GM19240 (cell line): ENCODE data around the gene HS6ST3.
"Not testable (repeated sequence)": the region's sequence is repeated elsewhere in the genome, so short reads cannot be mapped to it uniquely, and the experiment has no call there.

Experiments
- DNase-seq: peaks from one replicate; pipeline ENCODE4 v3.0.0; 2011; ENCODE audit warnings: low spot score; ENCODE audit not compliant: insufficient read length

The HS6ST3 gene

DNA sequence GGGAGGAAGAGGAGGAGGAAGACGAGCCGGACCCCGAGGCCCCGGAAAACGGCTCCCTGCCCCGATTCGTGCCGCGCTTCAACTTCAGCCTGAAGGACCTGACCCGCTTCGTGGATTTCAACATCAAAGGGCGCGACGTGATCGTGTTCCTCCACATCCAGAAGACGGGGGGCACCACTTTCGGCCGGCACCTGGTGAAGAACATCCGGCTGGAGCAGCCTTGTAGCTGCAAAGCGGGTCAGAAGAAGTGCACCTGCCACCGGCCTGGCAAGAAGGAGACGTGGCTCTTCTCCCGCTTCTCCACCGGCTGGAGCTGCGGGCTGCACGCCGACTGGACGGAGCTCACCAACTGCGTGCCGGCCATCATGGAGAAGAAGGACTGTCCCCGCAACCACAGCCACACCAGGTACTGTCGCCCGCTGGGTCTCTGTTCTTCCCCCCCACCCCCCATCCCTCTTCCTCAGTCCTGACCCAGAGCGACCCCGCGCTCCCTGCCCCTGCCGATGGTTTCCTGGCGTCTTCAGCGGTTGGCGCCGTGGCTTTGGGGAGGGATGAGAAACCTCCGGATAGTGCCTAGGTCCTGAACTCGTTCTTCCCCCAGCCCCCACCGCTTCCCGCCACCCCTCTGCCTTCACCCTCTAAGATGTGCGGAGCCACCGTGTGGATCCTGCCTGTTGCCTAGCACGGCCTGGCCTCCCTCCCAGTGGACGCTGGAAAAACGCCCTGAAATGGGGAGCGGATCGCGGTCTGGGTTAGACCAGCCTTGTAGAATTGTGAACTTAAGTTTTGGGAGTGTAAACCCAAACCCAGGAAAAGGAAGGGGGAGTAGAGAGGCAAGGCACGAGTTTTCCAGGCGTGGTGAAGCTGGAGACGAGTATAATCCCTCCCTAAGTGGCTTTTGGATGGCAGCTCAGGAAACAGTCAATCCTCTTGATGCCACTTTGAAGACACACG is 1.5 kb downstream of the HS6ST3 start:
- DNase-seq = no peak

DNA sequence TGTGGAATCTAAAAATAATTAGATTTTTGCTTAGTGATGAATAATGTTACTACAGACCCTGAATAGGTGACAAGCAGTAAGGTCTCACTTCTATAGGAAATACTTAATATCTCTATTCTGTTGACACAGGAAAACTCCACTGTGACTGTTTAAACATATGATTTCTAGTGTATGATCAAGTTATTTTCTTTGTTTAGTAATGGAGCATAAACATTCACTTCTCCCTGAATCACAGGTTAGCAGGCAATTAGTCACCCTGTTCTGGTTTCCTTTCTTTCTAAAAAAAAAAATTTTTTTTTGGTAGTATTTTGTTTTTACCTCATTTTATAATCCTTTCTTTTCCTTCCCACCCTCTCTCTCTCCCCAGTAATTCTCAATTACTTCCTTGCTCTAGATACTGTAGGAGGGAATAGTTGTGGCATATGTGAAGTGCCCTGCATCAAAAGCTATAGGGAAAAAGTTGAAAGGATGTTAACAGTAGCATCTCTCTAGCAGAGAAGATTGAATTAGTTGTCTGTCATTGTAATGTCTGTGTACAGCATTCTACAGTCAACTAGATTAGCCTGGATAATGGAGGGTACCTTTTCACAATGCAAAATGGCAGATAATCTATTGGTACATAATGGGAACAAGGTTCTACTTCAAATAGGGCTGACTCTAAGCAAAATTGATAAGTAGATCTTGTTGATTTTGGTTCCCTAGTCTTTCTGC is 3.5 kb downstream of the HS6ST3 start:
- DNase-seq = no peak

DNA sequence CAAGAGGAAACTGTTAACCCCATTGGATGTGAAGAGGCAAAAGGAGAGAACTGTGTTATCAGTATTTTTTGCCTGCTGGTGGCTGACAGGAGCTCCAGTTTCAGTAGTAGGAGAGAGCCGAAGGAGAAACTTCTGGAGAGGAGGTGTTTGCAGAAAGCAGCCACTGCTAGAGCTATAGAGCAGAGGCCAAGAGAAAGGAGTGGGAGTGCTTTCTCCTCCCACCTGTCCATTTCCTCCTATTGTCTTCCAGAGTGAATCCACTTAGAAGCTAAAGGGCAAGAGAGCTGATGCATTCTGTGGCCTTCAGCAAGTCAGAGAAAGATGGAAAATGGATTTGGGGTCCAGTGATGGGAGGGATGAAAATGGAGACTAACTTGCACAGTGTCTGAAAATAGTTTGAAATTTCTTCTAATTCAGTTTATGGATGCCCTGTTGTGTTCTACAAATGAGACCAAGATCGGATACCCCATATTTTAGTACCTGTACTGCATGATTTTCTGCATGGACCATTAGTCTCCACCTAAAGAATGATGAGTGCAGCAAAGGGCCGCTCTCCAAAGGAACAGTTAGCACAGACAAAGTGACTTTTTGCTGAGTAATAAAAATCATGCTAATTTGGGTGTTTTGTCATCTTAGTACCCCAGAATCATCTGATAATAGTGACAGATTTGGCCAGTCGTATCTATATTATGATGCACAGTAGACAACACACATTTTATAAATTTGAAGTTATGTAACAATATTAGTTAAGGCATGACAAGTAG is 10.7 kb downstream of the HS6ST3 start:
- no peak for DNase-seq

DNA sequence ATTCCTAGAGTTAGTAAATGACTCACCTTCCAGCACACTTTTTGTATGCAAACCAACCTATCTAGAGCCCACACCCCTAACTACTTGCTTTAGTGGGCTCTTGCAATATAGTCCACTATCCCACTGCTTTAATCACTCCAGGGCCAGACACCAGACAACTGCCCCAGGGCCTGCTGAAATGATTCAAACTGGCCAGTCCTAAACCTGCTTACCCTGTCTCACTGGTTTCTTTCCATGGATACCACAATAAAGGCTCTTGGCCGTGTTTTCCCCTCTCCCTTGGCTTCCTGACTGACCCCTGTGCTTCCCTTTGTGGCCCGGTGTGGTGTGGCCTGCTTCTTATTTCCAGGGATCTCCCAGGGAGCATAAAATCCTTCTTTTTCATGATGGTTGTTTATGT is 14.6 kb downstream of the HS6ST3 start:
- DNase-seq = no peak

DNA sequence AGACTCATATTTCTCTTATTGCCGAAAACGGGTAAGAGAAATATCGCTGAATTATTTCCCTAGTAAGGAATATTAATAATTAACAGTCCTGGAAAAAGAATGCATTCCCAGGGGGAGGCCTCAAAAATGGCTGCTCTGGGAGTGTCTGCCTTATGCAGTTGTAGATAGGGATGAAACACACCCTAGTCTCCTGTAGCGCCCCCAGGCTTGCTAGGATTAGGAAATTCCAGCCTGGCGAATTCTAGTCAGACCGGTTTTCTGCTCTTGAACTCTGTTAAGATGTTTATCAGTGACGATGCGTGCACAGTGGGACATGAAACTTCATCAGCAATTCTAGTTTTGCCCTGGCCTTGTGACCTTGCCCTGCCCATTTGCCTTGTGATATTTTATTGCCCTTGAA is 18.2 kb downstream of the HS6ST3 start:
- not testable (repeated sequence) for DNase-seq

DNA sequence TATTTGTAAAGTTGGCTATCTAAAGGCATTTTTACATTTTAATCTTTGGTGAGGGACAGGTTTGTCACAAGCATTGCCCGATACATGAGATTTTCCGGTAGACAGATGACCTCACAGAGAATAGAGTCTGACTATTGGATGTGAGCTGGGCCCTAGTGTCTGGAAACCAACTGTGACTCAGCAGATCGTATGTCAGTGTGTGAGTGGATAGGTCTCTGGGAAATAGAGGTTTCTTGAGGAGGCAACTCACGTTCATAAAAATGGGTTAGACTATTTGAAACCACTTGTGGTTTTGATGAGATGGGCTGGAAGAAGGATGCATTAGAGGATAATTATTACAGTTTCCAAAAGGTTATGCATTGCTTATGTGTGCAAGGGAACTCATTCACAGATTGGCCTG is 19.2 kb downstream of the HS6ST3 start:
- no peak for DNase-seq

DNA sequence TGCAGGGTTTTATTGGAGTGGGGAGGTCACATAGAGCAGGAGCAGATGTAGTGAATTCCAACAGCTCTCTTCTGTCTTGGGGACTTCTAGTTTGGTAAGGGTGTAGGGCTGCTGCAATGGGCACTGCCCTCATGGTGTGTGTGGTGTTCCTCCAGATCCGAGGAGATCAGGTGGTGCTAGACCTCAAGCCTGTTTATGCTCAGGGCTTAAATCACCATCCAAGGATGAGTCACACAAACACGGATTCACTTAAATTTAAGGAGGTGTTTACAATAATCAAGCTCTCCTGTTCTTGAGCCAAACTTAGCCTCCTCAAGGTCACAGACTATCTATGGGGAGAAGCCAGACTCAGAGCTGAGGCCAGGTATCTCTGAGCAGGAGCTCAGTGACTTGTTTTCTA is 23.0 kb downstream of the HS6ST3 start:
- DNase-seq = no peak

DNA sequence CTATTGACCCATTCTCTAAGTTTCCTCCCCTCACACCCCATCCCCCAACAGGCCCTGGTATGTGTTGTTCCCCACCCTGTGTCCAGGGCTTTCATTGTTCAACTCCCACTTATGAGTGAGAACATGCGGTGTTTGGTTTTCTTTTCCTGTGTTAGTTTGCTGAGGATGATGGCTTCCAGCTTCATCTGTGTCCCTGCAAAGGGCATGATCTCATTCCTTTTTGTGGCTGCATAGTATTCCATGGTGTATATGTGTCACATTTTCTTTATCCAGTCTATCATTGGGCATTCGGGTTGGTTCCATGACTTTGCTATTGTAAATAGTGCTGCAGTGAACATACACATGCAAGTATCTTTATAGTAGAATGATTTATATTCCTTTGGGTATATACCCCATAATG is 25.5 kb downstream of the HS6ST3 start:
- not testable (repeated sequence) for DNase-seq

DNA sequence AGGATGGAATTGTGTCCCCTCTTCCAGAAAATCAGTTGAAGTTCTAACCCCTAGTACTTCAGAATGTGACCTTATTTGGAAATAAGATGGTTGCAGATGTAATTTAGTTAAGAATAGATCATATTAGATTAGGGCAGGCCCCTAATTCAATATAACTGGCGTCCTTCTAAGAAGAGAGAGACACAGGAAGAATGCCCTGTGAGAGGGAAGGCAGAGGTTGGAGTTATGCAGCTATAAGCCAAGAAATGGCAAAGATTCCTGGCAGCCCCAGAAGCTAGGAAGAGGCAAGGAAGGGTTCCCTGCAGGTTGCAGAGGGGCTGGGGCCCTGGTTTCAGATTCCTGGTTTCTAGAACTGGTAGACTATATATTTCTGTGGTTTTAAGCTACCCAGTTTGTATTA is 30.0 kb downstream of the HS6ST3 start:
- no peak for DNase-seq

DNA sequence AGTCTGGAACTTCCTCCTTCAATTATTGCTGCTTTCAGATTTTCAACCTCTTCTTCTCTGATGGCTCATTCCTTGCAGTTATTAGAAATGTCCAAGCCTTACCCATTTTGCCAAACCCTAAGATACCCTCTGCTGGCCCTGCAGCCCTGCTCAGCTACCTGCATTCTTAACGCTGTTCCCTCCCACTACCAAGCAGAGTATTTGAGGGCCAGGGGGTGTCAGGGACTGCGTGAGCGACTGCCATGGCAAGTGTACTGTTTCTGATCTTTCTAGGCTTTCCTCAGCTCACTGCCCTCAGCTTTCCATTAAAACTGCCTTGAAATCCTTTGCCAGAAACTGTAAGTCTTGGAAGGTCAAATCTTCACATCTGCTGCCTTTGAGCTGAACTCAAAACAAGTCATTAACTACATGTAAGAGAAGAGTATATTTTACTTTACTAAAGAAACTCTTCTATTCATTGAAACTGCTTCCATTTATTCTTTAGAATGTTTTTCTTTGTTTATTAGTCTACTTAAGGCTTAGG is 41.0 kb downstream of the HS6ST3 start:
- DNase-seq = no peak

DNA sequence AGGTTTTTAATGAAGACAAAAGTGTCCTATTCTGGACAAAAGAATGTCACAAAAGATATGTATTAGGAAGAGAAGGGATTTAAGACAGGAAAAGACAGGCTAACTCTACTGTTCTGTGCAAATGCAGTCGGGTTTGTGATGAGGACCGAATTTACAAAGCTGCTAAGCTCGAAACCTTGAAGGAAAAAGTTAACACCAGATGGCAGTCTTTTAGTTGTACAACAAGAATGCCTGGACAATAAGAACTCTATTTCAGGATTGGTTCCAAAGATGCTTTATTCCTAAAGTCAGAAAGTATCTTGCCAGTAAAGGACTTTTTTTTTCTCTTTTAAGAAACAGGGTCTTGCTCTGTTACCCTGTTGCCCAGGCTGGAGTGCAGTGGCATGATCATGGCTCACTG is 51.1 kb downstream of the HS6ST3 start:
- no peak for DNase-seq

DNA sequence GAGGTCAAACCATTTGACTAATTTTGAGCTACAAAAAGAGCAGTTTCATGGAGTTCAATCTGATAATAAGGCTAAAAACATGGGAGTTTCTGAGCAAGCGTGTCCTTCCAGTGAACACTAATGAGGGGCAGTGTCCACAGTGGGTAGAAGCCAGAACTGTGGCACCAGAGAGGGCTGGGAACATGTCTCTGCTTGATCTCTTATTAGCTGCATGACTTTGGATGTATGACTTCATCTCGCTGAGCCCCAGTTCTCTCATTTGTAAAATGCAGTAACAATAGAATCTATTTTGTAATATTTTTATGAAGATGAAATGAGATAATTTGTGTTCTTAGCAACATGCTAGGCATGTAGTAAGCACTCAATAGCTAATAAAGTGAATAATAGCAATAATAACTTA is 69.8 kb downstream of the HS6ST3 start:
- DNase-seq = no peak

DNA sequence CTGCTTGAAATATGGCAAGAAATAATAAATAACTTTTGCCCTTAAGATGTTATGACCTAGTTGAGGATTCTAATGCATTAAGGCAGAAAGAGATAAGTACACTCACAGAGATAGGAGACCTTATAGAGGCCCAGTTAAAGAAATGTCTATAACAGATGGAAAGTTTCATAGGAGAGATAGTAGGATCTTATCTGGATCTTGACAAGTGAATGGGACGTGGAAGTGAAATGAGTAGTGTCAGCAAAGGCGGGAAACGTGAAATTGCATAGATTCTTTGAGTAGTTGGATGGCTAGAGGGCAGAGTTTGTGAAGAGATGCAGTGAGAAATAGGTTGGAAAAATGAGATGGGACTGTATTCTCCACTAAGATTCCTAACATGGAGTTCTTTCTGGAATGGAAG is 71.2 kb downstream of the HS6ST3 start:
- DNase-seq = no peak

DNA sequence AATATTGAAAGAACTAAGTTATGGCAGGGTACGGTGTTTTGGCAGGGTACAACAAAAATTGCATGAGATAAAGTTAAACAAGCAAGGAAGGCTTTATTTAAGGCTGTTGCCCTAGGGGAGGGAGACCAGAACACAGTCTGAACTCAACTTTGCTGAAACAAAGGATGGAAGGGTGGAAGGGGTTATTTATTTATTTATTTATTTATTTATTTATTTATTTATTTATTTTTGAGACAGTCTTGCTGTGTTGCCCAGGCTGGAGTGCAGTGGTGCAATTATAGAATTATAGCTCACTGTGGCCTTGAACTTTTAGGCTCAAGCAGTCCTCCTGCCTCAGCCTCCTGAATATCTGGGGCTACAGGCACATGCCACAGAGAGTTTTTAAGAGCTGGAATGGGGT is 75.9 kb downstream of the HS6ST3 start:
- no peak for DNase-seq

DNA sequence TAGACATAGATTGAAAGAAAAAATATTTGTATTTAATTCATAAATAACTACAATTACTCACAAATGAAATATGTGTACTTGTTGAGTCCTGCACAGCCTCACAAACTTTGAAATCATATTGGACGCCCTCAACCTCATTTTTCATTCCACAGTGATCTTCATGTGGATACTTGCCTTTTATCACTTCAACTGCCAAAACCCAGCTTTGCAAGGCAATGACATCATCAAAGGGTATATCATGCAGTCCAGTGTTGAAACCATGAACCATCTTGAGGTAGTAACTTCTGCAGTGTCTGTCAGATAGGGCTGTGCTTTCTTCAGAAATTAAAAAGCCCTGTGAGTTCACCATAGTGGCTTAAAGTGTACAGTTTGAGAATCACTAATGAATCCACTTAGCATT is 82.2 kb downstream of the HS6ST3 start:
- DNase-seq = no peak

DNA sequence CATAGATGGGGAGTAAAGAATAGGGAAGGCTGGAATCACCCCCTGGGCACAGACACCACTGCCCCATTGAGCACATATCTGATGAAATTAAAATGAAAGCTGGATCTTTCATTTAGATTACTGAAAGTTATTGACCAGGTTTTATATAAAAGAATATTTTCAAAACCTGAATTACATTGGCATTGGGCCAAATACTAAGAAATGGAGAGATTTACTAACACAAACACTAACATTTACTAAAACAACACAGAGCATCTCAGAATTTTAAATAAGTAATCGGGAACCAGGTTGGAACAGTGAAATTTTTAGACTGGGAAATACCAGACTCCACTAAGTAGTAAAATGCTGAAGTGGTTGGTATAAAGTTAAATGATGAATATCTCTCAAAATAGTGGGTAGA is 88.9 kb downstream of the HS6ST3 start:
- no peak for DNase-seq

DNA sequence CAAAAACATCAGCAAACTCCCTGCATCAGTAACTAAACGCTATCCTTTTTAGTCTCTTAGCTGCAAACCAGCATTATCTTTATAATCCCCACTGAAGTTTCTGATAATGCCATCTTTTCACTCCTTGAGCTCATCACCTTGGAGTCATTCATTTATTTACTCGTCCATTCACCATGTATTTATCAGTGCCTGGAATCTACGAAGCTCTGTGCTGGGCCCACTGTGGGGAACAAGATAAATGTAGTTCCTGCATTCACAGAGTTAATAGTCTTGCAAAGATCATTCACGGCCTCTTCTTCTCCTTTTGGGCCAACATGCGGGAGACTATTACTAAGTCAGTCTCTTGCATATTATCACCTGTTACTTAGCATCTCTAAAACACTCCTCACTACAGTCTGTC is 89.4 kb downstream of the HS6ST3 start:
- no peak for DNase-seq

DNA sequence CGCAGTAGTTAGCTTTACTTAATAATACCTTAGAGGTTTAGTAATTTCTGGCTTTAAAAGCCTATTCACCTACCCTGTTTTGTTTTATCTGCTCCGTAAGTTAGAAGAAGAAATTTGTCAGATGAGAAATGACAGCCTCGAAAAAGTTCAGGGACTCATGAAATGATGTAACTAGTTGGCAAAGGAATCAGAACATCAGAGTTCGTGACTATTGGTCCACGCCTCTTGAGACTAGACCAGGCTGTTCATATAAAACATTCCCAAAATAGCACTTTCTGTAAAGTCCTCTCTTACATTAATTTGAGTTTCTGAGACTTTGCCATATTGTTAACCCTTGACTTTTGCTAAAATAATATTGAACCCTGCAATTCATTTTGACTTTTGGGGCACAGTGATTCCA is 92.0 kb downstream of the HS6ST3 start:
- DNase-seq = no peak

DNA sequence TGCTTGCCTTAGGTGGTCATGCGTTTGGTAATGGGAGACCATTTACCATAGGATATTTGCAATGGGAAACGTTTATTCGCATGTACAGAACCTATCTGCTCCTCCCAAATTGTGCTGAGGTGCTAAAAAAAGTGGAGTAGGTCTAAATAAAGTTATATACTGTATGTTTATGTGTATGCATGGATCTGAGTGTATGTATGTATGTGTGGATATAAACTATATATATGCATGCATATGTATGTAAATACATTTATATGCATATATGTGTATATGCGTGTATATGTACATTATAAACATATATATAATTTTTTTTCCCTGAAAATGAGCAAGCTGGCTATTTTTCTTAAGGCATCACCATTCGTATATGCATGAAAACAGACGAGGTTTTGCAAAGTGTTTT is 95.9 kb downstream of the HS6ST3 start:
- no peak for DNase-seq

DNA sequence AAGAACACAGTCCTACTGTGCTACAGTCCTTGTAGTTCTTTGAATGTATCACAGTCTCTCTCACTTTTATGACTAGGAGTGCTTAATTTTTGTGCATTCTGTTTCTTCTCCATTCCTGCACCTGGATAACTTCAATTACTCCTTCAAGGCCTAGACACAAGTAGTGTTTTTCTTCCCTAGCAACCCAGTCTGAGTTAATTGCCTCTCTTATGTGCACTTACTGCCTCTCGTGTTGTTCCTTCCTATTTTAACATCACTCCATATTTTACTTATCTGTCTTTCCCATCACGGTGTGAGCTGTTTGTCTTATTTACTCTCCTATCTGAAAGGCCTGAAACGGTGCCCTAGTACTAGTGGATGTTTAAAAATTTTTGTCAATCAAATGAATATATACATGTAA is 101.5 kb downstream of the HS6ST3 start:
- no peak for DNase-seq

DNA sequence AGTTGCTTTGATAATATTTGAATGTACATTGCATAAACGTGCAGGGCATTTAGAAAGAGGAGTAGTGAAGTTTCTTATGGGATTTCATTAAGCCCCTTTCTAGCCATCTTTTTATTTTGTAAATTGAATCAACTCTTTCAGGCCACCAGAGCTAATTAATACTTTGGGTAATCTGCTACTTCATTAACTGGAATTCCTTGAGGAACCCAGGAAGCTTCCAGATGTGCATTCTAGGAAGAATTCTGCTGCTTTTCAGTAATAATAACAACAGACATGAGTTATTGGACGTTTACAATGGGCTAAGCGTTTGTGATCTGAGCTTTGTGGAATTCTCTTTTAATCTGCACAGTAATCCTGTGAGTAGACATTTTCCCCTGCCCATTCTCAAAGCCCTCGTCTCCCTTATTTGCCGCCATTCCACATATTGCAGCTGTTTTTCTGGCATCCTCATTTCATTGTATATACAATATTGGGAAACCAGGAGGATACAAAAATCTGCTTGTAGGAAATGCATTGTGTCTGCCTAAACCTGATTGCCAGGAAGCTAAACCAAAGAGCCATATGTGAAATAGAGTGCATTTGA is 103.9 kb downstream of the HS6ST3 start:
- DNase-seq = no peak
